CD4-positive, alpha-beta T cell treated with Interleukin-2 at 100 ng/mL for 4 hours (primary cell): ENCODE results near the gene AHNAK.
"Not testable (repeated sequence)": the region's sequence is repeated elsewhere in the genome, so short reads cannot be mapped to it uniquely, and the experiment has no call there.

ENCODE experiments used
- DNase-seq: peaks from one replicate; pipeline ENCODE4 v3.0.0-alpha.2; 2020; ENCODE audit warnings: low spot score

The AHNAK gene, protein sequence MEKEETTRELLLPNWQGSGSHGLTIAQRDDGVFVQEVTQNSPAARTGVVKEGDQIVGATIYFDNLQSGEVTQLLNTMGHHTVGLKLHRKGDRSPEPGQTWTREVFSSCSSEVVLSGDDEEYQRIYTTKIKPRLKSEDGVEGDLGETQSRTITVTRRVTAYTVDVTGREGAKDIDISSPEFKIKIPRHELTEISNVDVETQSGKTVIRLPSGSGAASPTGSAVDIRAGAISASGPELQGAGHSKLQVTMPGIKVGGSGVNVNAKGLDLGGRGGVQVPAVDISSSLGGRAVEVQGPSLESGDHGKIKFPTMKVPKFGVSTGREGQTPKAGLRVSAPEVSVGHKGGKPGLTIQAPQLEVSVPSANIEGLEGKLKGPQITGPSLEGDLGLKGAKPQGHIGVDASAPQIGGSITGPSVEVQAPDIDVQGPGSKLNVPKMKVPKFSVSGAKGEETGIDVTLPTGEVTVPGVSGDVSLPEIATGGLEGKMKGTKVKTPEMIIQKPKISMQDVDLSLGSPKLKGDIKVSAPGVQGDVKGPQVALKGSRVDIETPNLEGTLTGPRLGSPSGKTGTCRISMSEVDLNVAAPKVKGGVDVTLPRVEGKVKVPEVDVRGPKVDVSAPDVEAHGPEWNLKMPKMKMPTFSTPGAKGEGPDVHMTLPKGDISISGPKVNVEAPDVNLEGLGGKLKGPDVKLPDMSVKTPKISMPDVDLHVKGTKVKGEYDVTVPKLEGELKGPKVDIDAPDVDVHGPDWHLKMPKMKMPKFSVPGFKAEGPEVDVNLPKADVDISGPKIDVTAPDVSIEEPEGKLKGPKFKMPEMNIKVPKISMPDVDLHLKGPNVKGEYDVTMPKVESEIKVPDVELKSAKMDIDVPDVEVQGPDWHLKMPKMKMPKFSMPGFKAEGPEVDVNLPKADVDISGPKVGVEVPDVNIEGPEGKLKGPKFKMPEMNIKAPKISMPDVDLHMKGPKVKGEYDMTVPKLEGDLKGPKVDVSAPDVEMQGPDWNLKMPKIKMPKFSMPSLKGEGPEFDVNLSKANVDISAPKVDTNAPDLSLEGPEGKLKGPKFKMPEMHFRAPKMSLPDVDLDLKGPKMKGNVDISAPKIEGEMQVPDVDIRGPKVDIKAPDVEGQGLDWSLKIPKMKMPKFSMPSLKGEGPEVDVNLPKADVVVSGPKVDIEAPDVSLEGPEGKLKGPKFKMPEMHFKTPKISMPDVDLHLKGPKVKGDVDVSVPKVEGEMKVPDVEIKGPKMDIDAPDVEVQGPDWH (N-terminal part only)

DNA sequence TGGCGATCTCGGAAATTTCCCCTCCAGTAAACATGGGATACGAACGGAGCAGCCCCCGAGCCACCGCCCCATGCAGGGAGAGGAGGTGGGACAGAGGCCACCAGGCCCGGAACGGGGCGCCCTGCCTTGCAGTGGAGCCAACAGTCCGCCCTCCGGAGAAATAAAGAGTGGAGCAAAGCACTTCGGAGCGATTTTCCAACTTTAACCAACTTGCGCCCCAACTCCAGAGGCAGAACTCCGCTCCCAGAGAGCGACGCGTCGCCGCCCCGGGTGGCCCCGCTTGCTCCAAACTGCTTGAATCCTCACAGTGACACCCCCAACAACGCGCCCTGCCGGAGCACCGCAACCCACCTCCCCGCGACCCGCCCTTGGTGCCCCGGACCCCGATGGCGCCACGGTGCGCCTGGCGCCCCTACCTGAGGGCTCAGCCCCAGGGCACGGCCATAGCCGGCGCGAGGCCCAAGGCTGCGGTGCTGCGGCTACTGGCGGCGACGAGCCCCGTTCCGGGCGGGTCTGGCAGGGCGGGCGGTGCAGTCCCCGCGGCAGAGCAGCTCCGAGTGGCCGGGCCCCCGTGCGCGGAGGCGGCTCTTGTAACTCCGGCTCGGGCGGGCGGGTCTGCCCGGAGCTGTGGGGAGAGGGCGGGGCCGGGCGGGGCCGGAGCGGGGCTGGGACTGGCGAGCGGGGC is at the start of gene AHNAK:
Gene AHNAK, minus strand, starts transcription at position 563 of the 685 bp plus-strand sequence. CDS start 10,708 bp downstream, outside the sequence.
- DNase-seq = peak; percentile 85

DNA sequence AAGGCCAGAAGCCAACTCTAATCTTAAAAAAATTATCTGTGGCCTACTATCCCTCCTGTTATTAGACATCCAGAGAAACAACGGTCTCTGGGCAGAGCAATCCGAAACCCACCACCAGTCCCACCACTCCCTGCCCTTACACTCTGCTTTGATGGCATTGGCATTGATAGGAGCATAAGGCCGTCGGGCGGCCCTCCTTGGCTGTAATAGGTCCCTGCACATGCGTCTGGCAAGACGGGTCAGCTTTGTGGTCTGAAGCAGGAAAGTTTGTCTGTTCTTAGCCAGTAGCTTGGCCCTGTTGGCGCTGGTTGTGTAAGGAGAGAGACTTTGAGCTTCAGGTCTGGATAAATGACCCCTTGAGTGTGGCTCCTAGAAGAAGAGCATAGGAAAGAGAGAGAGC is 48.5 kb upstream of the AHNAK start:
- DNase-seq = no peak

DNA sequence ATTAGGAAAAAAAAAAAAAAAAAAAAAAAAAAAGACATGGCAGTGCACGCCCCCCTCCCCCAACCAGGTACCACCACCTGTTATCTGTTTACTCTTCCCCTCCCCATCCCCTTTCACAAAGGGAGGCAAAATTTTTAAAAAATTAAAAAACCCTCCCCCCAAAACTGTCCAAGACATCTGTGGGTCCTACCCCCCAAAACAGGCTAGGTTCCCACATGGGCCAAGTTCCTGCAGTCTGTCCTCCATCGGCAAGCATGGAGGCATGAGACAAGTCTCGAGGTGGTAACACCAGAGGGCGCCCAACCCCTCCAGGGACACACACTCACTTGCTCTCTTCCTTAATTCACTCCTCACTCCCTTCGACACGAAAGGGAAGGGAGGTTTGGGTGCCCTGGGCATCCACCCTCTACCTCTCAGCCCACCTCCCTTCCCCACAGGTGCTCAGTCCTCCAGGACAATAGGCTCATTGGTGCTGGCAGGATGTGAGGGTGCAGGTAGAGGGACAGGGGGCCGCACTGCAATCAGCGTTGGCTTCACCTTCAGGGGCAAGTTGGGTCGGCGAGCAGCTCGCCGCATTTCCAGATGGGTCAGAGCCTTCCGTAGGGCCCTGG is 46.9 kb upstream of the AHNAK start:
- peak; percentile 81 for DNase-seq

DNA sequence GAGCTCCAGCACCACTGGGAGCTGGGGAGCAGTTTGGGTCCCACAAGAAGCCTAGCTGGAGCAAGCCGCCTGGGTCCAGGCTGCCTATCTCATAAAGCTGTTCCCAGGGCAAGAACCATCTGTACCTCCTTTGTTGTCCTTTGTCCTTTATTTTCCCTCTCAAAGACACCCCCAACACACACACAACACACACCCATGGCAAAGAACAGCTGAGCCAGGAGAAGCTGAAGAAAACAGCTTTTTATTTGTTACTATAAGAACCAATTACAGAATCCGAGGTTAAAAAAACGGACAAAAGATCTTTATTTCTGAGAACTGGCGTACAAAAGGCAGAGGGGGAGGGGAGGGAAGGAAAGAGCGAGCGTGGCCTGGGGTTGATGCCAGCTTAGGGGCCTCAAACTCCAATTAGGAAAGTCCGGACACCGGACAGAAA is 46.4 kb upstream of the AHNAK start:
- DNase-seq = no peak

DNA sequence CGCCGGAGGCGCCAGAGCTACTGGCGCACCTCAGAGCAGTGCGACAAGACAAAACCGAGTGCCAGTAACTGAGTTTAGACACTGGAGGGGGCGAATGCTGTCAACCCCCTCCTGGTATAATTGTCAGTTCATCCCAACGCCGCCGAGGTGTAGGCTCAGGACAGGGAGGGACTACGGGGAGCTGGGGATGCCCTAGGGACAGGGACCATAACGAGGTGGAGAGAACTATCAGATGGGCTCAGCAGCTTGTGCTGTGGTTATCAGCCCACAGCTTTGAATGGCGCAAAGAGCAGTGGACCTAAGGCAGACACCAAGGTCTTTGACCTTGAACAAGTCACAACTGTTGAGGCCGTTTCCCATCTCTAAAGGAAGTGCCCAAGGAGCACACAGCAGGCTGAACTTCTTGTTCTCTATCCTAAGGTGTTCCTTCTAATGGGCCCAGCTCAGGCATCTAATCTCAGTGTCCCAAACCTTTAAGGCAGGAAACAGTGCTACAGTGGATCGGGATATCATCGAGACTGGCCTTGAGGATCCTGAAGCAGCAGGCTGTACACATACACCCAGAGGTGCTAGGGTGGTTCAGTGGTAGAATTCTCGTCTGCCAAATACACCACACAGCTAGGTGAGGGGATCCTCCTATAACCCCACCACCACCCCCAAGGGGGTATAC is 45.7 kb upstream of the AHNAK start:
- DNase-seq = no peak

DNA sequence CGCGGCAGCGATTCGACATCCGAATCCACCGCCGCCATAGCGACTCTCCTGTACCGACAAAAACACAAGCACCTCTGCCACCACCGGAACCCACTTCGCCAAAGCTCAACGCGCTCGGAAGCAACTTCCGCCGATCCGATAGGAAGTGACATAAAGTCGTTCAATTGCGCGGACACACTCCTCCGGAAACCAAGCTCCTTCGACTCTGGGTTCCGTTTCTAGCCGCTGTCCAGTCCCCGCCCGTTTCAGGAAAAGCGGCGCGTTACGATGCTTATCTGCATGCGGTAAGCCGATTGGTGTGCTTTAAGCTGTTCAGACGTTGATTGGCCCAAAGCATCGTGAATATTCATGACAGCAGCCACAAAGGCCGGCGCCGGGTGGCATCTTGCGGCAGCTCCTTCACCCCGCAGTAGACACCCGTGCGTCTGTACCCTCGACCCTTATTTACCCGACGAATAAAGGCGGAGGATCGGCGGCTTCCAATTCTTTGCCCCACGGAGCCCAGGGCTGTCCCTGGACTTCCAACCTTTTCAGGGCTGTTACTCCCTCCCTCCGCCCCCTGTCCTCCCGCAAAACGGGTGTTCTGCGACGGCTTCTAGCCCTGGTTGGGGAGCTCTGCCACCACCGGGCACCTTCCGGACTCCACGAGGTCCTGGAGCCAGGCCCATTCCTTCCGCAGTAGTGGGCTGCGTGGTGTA is 45.0 kb upstream of the AHNAK start, which contains the start of gene TUT1:
Gene TUT1, minus strand, starts transcription at position 76 of the 698 bp plus-strand sequence. Its CDS starts 38 bp downstream, at position 38.
- peak; percentile 99 for DNase-seq

DNA sequence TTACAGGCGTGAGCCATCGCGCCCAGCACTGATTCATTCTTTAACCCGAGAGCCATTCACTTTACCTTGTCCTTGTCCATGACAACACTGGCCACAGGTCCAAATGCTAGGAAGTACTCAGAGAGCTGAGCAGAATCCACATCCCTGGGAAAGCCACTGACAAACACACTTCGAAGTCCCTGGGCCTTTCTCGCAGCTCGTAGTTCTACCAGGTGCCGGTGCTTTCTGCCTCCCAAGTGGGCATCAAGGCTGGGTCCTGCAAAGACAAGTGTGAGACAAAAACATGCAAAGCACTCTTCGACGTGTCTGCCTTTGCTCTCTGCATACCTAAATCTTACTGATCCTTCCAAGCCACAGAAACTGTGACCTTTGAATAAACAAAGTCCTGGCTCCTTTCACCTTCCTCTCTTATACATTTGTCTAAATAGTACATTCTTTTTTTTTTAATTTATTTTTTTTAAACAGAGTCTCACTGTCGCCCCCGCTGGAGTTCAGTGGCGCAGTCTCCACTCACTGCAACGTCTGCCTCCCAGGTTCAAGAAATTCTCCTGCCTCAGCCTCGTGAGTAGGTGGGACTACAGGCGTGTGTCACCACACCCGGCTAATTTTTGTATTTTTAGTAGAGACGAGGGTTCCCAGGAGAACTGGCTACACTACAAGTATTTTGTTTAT is 42.5 kb upstream of the AHNAK start:
- DNase-seq = no peak

DNA sequence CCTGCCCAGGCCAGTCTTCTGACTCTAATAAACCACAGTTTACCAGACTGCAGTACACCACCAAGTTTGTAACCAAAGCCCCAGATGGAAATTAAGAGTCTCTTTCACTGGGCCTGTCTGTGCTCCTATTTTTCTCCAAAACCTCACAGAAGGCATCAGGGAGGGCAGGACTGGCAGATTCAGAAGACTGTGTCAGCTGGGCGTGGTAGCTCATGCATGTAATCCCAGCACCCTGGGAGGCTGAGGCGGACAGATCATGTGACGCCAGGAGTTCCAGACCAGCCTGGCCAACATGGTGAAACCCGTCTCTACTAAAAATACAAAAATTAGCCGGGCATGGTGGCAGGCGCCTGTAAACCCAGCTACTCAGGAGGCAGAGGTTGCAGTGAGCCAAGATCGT is 38.8 kb upstream of the AHNAK start:
- not testable (repeated sequence) for DNase-seq

DNA sequence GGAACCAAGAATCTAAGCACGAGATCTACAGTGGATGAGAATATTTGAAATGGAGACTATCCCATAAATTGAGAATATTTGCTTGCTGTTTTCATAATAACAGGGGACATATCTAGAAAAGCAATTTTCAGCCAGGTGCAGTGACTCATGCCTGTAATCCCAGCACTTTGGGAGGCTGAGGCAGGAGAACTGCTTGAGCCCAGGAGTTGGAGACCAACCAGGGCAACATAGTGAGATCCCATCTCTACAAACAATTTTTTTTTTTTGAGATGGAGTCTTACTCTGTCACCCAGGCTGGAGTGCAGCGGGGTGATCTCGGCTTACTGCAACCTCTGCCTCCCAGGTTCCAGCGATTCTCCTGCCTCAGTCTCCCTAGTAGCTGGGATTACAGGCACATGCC is 35.1 kb upstream of the AHNAK start:
- DNase-seq = not testable (repeated sequence)

DNA sequence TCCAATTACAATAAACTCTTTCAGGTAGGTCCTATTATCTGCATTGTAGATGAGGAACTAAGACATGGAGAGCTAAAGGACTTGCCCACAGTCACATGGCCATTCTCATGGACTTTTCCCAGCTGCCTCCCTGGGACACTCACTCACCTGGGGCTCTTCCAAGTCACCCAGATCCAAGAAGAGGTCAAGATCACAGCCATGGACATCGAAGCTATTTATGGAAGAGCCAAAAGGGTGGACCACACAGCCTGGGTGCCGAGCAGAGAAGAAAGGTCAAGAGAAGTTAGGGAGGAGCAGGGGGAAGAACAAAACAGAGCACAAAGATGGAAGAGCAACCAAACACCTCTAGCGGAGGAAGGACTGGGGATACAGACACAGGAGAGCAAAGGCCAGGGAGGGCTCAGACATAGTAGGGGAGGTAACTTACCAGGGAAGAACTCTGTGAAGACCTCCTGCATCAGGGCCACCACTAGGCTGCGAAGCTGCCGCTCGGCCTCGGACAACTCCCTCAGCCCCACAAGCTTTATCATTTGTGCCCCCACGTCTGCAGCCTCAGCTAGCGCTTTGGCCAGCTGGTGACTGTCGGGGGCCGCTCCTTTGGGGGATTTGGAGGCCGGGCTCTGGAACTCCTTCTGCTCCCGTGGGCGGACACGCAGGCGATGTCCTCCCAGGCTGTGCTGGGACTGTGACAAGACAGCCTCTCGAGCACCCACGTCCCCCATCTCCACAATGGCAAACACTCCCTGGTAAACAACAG is 34.5 kb upstream of the AHNAK start:
- DNase-seq = no peak

DNA sequence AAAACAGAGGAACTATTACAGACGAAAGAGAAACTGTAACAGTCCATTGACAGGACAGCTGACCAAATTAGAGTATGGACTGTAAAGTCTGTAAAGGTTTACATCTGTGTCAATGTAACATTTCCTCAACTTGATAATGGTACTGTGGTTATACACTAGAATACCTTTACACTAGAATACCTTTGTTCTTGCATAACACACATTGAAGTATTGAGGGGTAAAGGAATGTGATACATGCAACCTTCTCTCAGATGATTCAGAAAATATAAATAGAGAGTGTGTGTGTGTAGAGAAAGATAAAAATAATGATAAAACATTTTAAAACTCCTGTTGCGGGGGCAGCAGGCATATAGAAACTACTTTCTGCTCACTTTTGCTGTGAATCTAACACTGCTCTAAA is 32.6 kb upstream of the AHNAK start:
- no peak for DNase-seq

DNA sequence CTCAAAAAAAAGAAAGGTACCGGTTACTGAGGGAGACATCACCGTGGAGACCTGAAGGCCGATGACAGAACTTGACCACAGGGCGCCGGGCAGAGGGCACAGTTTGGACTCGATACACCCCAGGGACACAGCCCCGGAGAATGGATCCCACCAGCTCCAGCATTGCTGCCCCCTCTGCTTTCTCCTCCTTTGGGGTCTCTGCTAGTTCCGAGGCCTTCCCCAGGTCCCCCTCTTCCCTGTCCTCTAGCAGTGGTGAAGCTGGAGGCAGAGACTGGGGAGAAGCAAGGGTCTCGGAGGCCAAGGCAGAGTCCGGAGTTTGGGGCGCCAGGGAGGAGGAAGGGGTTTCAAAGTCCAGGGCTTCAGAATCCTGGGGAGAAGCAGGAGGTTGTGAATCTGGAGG is 31.9 kb upstream of the AHNAK start:
- DNase-seq = no peak

DNA sequence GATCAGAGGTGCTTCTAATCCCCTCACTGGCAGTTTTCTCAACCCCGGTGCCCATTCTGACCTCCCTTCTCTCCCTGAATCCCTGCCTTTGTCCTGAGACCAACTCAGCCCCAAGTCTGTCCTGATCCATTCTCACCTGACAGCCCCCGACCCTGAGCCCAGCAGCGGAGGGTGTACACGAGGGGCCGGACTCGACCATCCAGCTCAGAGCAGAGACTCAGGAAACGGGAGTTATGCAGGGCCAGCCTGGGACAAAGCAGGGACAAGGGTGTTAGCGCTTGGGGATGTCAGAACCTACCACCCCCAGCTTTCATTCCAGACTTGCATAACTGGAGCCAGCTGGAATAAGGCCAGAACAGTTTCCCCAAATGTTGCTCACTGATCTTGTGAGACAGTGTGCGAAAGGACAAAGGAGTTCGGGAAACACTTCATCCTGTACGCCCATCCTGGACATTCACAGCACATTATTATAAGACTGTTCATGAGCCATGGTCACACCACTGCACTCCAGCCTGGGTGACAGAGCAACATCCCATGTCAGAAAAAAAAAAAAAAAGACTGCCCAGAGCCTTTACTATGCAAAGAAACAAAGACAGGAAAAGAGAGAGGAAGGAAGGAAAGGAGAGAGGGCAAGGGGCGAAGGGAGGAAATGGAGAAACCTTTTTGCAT is 30.6 kb upstream of the AHNAK start:
- DNase-seq = no peak

DNA sequence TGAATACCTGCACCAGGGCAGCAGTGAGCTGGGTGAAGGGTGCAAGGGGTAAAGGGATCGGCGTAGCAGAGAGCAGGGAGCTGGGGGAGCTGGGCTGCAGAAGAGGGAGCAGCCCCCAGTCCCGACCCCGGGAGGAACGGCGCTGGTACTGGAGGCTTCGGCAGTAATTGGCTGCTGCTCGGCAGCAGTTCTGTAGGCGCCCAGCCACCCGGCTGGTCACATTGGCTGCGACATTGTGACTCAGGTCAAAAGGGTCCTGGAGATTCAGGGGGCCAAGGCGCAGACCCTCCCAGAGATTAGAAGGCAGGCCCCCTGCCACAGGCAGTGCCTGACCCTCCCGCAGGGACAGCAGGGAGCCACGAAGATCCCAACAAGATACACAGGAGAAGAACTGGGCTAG is 29.2 kb upstream of the AHNAK start:
- no peak for DNase-seq

DNA sequence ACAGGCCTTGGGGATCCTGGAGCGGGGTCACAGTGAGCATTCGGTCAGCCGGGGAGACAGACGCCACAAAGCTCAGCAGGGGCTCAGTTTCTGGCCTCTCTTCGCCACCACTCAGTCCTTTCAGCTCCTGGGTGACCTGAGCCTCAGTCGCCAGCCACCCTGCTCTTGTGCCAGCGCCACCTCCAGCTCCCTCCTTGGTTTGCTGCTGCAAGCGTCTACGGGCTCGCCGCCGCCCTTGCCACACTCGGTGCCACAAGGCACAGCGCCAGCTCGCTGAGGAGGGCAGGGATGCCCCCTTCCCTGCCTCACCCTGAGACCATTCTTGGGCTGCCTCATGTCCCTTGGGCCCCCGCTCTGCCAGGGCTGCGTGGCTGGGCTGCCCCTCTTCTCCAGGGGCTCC is 28.6 kb upstream of the AHNAK start:
- no peak for DNase-seq

DNA sequence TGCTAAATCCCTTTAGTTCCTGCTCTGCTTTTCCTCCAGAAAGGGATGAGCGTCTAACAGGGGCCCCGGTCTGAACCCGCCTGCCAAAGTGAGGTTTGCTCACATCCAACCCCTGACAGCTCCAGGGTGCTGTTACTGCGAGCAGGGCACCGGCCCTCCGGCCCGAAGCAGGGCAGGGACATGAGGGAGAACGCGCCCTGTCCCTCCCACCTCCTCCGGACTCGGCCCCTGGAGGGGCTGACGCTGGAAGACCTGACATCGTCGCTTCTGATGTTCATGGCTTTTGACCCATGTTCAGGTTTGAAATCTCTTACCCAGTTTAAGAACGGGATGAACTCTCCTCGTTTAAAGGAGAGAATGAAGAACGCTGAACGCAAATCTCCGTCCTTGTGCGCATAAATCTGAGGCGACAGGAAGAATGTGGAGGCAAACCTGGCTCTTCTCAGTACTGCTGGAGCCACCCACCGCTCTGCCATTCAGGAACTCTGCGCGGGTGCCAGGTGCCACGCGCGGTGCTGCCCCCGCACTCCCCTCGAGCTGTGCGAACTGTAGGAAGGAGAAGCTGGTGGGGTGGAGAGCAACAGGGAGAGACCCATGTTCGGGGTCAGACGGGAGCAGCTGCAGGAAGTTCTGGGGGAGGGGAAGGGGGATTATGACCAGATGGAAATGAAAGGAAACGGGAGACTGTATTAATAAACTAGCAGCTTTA is 27.9 kb upstream of the AHNAK start:
- DNase-seq = no peak
